ENCODE data around the gene PTCD1. TPM values are rescaled to one million over a fixed set of nuclear protein-coding genes. Genes with fewer than 3 reads are reported as not detected.

The PTCD1 gene
- total RNA-seq, 1 donor from 2014 or later, result 5.5 TPM

GRCh38 chr7:99449326-99449725 is 10.7 kb upstream of the PTCD1 start:
- Mint-ChIP-seq H3K27ac (ENCODE audit: unreplicated experiment) (no peak overlapping the region), H3K4me1 (ENCODE audit: low read depth, unreplicated experiment) (no peaks in the 10 kb centered on the region), H3K9me3 (ENCODE audit: unreplicated experiment) (peaks cover 2% of the 10 kb centered on the region), H3K36me3 (ENCODE audit: unreplicated experiment) (no peaks in the 10 kb centered on the region), H3K27me3 (ENCODE audit: unreplicated experiment) (no peaks in the 10 kb centered on the region), H3K4me3 (ENCODE audit: unreplicated experiment) (no peak overlapping the region)
- TF ChIP-seq, protein P1, sequence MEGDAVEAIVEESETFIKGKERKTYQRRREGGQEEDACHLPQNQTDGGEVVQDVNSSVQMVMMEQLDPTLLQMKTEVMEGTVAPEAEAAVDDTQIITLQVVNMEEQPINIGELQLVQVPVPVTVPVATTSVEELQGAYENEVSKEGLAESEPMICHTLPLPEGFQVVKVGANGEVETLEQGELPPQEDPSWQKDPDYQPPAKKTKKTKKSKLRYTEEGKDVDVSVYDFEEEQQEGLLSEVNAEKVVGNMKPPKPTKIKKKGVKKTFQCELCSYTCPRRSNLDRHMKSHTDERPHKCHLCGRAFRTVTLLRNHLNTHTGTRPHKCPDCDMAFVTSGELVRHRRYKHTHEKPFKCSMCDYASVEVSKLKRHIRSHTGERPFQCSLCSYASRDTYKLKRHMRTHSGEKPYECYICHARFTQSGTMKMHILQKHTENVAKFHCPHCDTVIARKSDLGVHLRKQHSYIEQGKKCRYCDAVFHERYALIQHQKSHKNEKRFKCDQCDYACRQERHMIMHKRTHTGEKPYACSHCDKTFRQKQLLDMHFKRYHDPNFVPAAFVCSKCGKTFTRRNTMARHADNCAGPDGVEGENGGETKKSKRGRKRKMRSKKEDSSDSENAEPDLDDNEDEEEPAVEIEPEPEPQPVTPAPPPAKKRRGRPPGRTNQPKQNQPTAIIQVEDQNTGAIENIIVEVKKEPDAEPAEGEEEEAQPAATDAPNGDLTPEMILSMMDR (IDR thresholded peaks at IDR 0.05; ENCODE audit: partially characterized antibody, unreplicated experiment), result no peak
- DNase-seq, result no peak

DNA sequence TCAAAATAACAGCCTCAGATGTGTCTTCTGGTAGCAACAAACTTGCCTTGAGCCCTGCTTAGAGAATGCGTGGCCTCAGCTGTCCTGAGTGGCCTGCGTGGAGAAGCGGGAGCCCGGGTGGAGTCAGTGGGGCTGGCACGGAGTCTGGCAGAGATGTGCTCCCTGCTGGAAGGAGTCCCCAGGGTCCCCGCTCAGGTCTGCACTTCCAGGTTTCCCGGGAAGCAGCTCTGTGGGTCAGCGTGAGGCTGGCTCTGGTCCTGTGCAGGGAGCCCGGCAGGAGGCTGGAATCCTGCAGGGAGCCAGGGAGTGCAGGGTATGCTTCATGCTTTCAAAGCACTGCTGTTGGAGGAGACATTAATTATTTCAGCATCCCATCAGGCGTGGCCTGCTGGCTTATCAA is 10.3 kb upstream of the PTCD1 start:
- TF ChIP-seq, protein P1 (IDR thresholded peaks at IDR 0.05; ENCODE audit: partially characterized antibody, unreplicated experiment), result no peak
- no peaks in the 10 kb centered on the region for H3K36me3 Mint-ChIP-seq (ENCODE audit: unreplicated experiment)
- peaks cover 2% of the 10 kb centered on the region for H3K9me3 Mint-ChIP-seq (ENCODE audit: unreplicated experiment)
- H3K4me3 Mint-ChIP-seq (ENCODE audit: unreplicated experiment), result no peak overlapping the region
- no peak overlapping the region for H3K27ac Mint-ChIP-seq (ENCODE audit: unreplicated experiment)
- no peak for DNase-seq
- no peaks in the 10 kb centered on the region for H3K27me3 Mint-ChIP-seq (ENCODE audit: unreplicated experiment)
- H3K4me1 Mint-ChIP-seq (ENCODE audit: low read depth, unreplicated experiment), result no peaks in the 10 kb centered on the region

- no peak overlapping the region for H3K27ac Mint-ChIP-seq (ENCODE audit: unreplicated experiment)
- peaks cover 2% of the 10 kb centered on the region for H3K9me3 Mint-ChIP-seq (ENCODE audit: unreplicated experiment)
- no peaks in the 10 kb centered on the region for H3K36me3 Mint-ChIP-seq (ENCODE audit: unreplicated experiment)
- no peak overlapping the region for H3K4me3 Mint-ChIP-seq (ENCODE audit: unreplicated experiment)
- no peaks in the 10 kb centered on the region for H3K4me1 Mint-ChIP-seq (ENCODE audit: low read depth, unreplicated experiment)
- DNase-seq, result no peak
- TF ChIP-seq, protein P1 (IDR thresholded peaks at IDR 0.05; ENCODE audit: partially characterized antibody, unreplicated experiment), result no peak
- no peaks in the 10 kb centered on the region for H3K27me3 Mint-ChIP-seq (ENCODE audit: unreplicated experiment)
Observed at GRCh38 chr7:99447943-99448342, 9.3 kb upstream of the PTCD1 start.

- no peak overlapping the region for H3K4me3 Mint-ChIP-seq (ENCODE audit: unreplicated experiment)
- peaks cover 2% of the 10 kb centered on the region for H3K4me1 Mint-ChIP-seq (ENCODE audit: low read depth, unreplicated experiment)
- peaks cover 4% of the 10 kb centered on the region for H3K9me3 Mint-ChIP-seq (ENCODE audit: unreplicated experiment)
- no peak overlapping the region for H3K27ac Mint-ChIP-seq (ENCODE audit: unreplicated experiment)
- TF ChIP-seq, protein P1 (IDR thresholded peaks at IDR 0.05; ENCODE audit: partially characterized antibody, unreplicated experiment), result no peak
- DNase-seq, result no peak
- H3K27me3 Mint-ChIP-seq (ENCODE audit: unreplicated experiment), result no peaks in the 10 kb centered on the region
- no peaks in the 10 kb centered on the region for H3K36me3 Mint-ChIP-seq (ENCODE audit: unreplicated experiment)
Observed at GRCh38 chr7:99446096-99446495, 7.5 kb upstream of the PTCD1 start.

GRCh38 chr7:99440195-99440594 is 1.6 kb upstream of the PTCD1 start:
- H3K27me3 Mint-ChIP-seq (ENCODE audit: unreplicated experiment), result peaks cover 8% of the 10 kb centered on the region
- no peak overlapping the region for H3K27ac Mint-ChIP-seq (ENCODE audit: unreplicated experiment)

More at GRCh38 chr7:99440195-99440594, 1.6 kb upstream of the PTCD1 start:
- peak overlapping the region; percentile 99 for H3K4me3 Mint-ChIP-seq (ENCODE audit: unreplicated experiment)
- H3K36me3 Mint-ChIP-seq (ENCODE audit: unreplicated experiment), result no peaks in the 10 kb centered on the region
- TF ChIP-seq, protein P1 (IDR thresholded peaks at IDR 0.05; ENCODE audit: partially characterized antibody, unreplicated experiment), result no peak
- H3K9me3 Mint-ChIP-seq (ENCODE audit: unreplicated experiment), result peaks cover 6% of the 10 kb centered on the region
- no peak for DNase-seq
- peaks cover 10% of the 10 kb centered on the region for H3K4me1 Mint-ChIP-seq (ENCODE audit: low read depth, unreplicated experiment)

All from glutamatergic neuron (in vitro differentiated cells).